ENCODE results near the gene IP6K3.
A peak's percentile ranks its signal among the peaks of the same experiment; 100 is the strongest.

Gene IP6K3

GRCh38 chr6:33779895-33780294 is 33.2 kb upstream of the IP6K3 start:
- Histone ChIP-seq H4K91ac (ENCODE audit: low read depth, low read length, poor library complexity) (no peak overlapping the region), H2BK12ac (ENCODE audit: low read length) (no peak overlapping the region), H2AK5ac (ENCODE audit: low read depth, low read length) (peak overlapping the region; percentile 4), H4K8ac (ENCODE audit: low read depth, low read length) (no peak overlapping the region), H3K36me3 (replicated peaks in 1 of 2; ENCODE audit: control insufficient read depth in 2 of 2, insufficient read depth in 2 of 2, low read length in 2 of 2) (peaks cover 53 to 91% of the 10 kb centered on the region in 2 donors), H3K4me1 (ENCODE audit: control insufficient read depth in 2 of 2, insufficient read depth in 1 of 2, low read depth in 1 of 2, low read length in 2 of 2) (peaks cover 25 to 32% of the 10 kb centered on the region in 2 donors), H3K9ac (ENCODE audit: low read depth, low read length, poor library complexity) (no peak overlapping the region), H3K4ac (ENCODE audit: low read length) (no peak overlapping the region), H2AFZ (ENCODE audit: low read length) (no peak overlapping the region), H3K18ac (ENCODE audit: low read length) (peak overlapping the region; percentile 54), H3K4me3 (ENCODE audit: low read length in 2 of 2) (peak overlapping the region in 1 of 2 donors; percentile 47), H3K27me3 (ENCODE audit: control insufficient read depth in 3 of 3, insufficient read depth in 3 of 3, low read depth in 1 of 3, low read length in 3 of 3) (no peaks in the 10 kb centered on the region), H3K79me1 (ENCODE audit: low read depth, low read length) (no peaks in the 10 kb centered on the region), H3K27ac (replicated peaks; ENCODE audit: low read length) (peak overlapping the region; percentile 1), H2BK120ac (ENCODE audit: low read depth, low read length) (no peak overlapping the region), H3K9me3 (replicated peaks in 1 of 2; ENCODE audit: control insufficient read depth in 2 of 2, insufficient read depth in 1 of 2, low read depth in 1 of 2, low read length in 2 of 2) (no peaks in the 10 kb centered on the region), H2BK5ac (ENCODE audit: low read length) (no peak overlapping the region), H3K4me2 (ENCODE audit: insufficient read depth, low read length, poor library complexity, severe bottlenecking) (no peak overlapping the region), H3K23ac (ENCODE audit: low read depth, low read length, poor library complexity) (no peak overlapping the region), H2BK15ac (ENCODE audit: low read length) (no peak overlapping the region), H3K14ac (ENCODE audit: low read length) (no peak overlapping the region)
- WGBS, 2 donors (ENCODE audit: extremely low coverage in 2 of 2, insufficient read length in 2 of 2, insufficient replicate concordance in 1 of 2): no CpG with 5 or more reads among the region's 14 CpGs
- no peak for DNase-seq (ENCODE audit: low spot score)

DNA sequence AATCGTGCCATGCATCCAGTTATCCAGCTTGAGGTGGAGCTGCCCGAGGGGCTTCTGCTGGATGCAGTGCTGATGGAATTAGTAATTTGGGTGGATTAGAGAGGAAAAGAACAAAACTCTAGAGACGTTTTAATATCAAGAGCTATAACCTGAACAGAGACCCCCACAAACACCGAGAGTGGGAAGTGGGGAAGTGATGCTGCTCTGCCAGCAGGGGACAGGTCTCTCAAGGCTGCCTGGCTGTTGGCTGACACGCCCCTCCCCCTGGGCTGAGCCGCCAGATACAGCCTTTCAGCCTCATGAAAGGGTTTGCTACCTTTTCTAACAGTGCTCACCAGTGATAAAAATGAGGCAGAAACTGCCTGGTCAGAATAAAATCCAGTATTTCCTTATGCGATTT is 32.6 kb upstream of the IP6K3 start:
- Histone ChIP-seq H3K27ac (replicated peaks; ENCODE audit: low read length) (no peak overlapping the region), H3K4me1 (ENCODE audit: control insufficient read depth in 2 of 2, insufficient read depth in 1 of 2, low read depth in 1 of 2, low read length in 2 of 2) (peaks cover 25 to 32% of the 10 kb centered on the region in 2 donors), H3K79me1 (ENCODE audit: low read depth, low read length) (no peaks in the 10 kb centered on the region), H3K36me3 (replicated peaks in 1 of 2; ENCODE audit: control insufficient read depth in 2 of 2, insufficient read depth in 2 of 2, low read length in 2 of 2) (peaks cover 55 to 90% of the 10 kb centered on the region in 2 donors), H3K4me3 (ENCODE audit: low read length in 2 of 2) (no peak overlapping the region), H2BK12ac (ENCODE audit: low read length) (no peak overlapping the region), H3K18ac (ENCODE audit: low read length) (no peak overlapping the region), H2BK5ac (ENCODE audit: low read length) (no peak overlapping the region), H4K8ac (ENCODE audit: low read depth, low read length) (no peak overlapping the region), H3K23ac (ENCODE audit: low read depth, low read length, poor library complexity) (no peak overlapping the region), H2BK15ac (ENCODE audit: low read length) (no peak overlapping the region), H3K4me2 (ENCODE audit: insufficient read depth, low read length, poor library complexity, severe bottlenecking) (no peak overlapping the region), H3K27me3 (ENCODE audit: control insufficient read depth in 3 of 3, insufficient read depth in 3 of 3, low read depth in 1 of 3, low read length in 3 of 3) (no peaks in the 10 kb centered on the region), H3K9me3 (replicated peaks in 1 of 2; ENCODE audit: control insufficient read depth in 2 of 2, insufficient read depth in 1 of 2, low read depth in 1 of 2, low read length in 2 of 2) (no peaks in the 10 kb centered on the region), H2AK5ac (ENCODE audit: low read depth, low read length) (no peak overlapping the region), H4K91ac (ENCODE audit: low read depth, low read length, poor library complexity) (no peak overlapping the region), H3K9ac (ENCODE audit: low read depth, low read length, poor library complexity) (no peak overlapping the region), H2AFZ (ENCODE audit: low read length) (no peak overlapping the region), H3K14ac (ENCODE audit: low read length) (no peak overlapping the region), H2BK120ac (ENCODE audit: low read depth, low read length) (no peak overlapping the region), H3K4ac (ENCODE audit: low read length) (no peak overlapping the region)
- WGBS, 2 donors (ENCODE audit: extremely low coverage in 2 of 2, insufficient read length in 2 of 2, insufficient replicate concordance in 1 of 2): no CpG with 5 or more reads among the region's 7 CpGs
- DNase-seq (ENCODE audit: low spot score): no peak

GRCh38 chr6:33778444-33779121 is 31.9 kb upstream of the IP6K3 start:
- Histone ChIP-seq H3K4me2 (ENCODE audit: insufficient read depth, low read length, poor library complexity, severe bottlenecking) (no peak overlapping the region), H4K91ac (ENCODE audit: low read depth, low read length, poor library complexity) (no peak overlapping the region), H3K14ac (ENCODE audit: low read length) (no peak overlapping the region), H2BK5ac (ENCODE audit: low read length) (no peak overlapping the region), H3K79me1 (ENCODE audit: low read depth, low read length) (no peaks in the 10 kb centered on the region), H2AFZ (ENCODE audit: low read length) (no peak overlapping the region), H3K23ac (ENCODE audit: low read depth, low read length, poor library complexity) (no peak overlapping the region), H3K4ac (ENCODE audit: low read length) (no peak overlapping the region), H3K27me3 (ENCODE audit: control insufficient read depth in 3 of 3, insufficient read depth in 3 of 3, low read depth in 1 of 3, low read length in 3 of 3) (no peaks in the 10 kb centered on the region), H3K9ac (ENCODE audit: low read depth, low read length, poor library complexity) (no peak overlapping the region), H3K4me1 (ENCODE audit: control insufficient read depth in 2 of 2, insufficient read depth in 1 of 2, low read depth in 1 of 2, low read length in 2 of 2) (peaks cover 25 to 32% of the 10 kb centered on the region in 2 donors), H2BK15ac (ENCODE audit: low read length) (no peak overlapping the region), H3K36me3 (replicated peaks in 1 of 2; ENCODE audit: control insufficient read depth in 2 of 2, insufficient read depth in 2 of 2, low read length in 2 of 2) (peaks cover 55 to 88% of the 10 kb centered on the region in 2 donors), H4K8ac (ENCODE audit: low read depth, low read length) (no peak overlapping the region), H2BK120ac (ENCODE audit: low read depth, low read length) (no peak overlapping the region), H3K4me3 (ENCODE audit: low read length in 2 of 2) (no peak overlapping the region), H2AK5ac (ENCODE audit: low read depth, low read length) (no peak overlapping the region), H3K27ac (replicated peaks; ENCODE audit: low read length) (no peak overlapping the region), H3K18ac (ENCODE audit: low read length) (no peak overlapping the region), H2BK12ac (ENCODE audit: low read length) (no peak overlapping the region), H3K9me3 (replicated peaks in 1 of 2; ENCODE audit: control insufficient read depth in 2 of 2, insufficient read depth in 1 of 2, low read depth in 1 of 2, low read length in 2 of 2) (no peaks in the 10 kb centered on the region)
- no CpG with 5 or more reads among the region's 12 CpGs for WGBS, 2 donors (ENCODE audit: extremely low coverage in 2 of 2, insufficient read length in 2 of 2, insufficient replicate concordance in 1 of 2)
- no peak for DNase-seq (ENCODE audit: low spot score)

- peaks cover 54 to 88% of the 10 kb centered on the region in 2 donors for H3K36me3 ChIP-seq (replicated peaks in 1 of 2; ENCODE audit: control insufficient read depth in 2 of 2, insufficient read depth in 2 of 2, low read length in 2 of 2)
- no peak overlapping the region for H2AK5ac ChIP-seq (ENCODE audit: low read depth, low read length)
- H3K79me1 ChIP-seq (ENCODE audit: low read depth, low read length): no peaks in the 10 kb centered on the region
- H4K91ac ChIP-seq (ENCODE audit: low read depth, low read length, poor library complexity): no peak overlapping the region
- H3K4me1 ChIP-seq (ENCODE audit: control insufficient read depth in 2 of 2, insufficient read depth in 1 of 2, low read depth in 1 of 2, low read length in 2 of 2): peaks cover 25 to 32% of the 10 kb centered on the region in 2 donors
- no peaks in the 10 kb centered on the region for H3K27me3 ChIP-seq (ENCODE audit: control insufficient read depth in 3 of 3, insufficient read depth in 3 of 3, low read depth in 1 of 3, low read length in 3 of 3)
- WGBS, 2 donors (ENCODE audit: extremely low coverage in 2 of 2, insufficient read length in 2 of 2, insufficient replicate concordance in 1 of 2): no CpG with 5 or more reads among the region's 25 CpGs
- H3K18ac ChIP-seq (ENCODE audit: low read length): no peak overlapping the region
- H3K4ac ChIP-seq (ENCODE audit: low read length): no peak overlapping the region
- no peak overlapping the region for H3K27ac ChIP-seq (replicated peaks; ENCODE audit: low read length)
- no peak overlapping the region for H3K23ac ChIP-seq (ENCODE audit: low read depth, low read length, poor library complexity)
- no peak overlapping the region for H3K14ac ChIP-seq (ENCODE audit: low read length)
- no peak overlapping the region for H2BK120ac ChIP-seq (ENCODE audit: low read depth, low read length)
- no peak overlapping the region for H3K4me2 ChIP-seq (ENCODE audit: insufficient read depth, low read length, poor library complexity, severe bottlenecking)
- no peak overlapping the region for H2BK5ac ChIP-seq (ENCODE audit: low read length)
- H2BK15ac ChIP-seq (ENCODE audit: low read length): no peak overlapping the region
- no peak overlapping the region for H3K4me3 ChIP-seq (ENCODE audit: low read length in 2 of 2)
- no peak overlapping the region for H4K8ac ChIP-seq (ENCODE audit: low read depth, low read length)
- H3K9me3 ChIP-seq (replicated peaks in 1 of 2; ENCODE audit: control insufficient read depth in 2 of 2, insufficient read depth in 1 of 2, low read depth in 1 of 2, low read length in 2 of 2): no peaks in the 10 kb centered on the region
- no peak overlapping the region for H3K9ac ChIP-seq (ENCODE audit: low read depth, low read length, poor library complexity)
- H2AFZ ChIP-seq (ENCODE audit: low read length): no peak overlapping the region
- DNase-seq (ENCODE audit: low spot score): no peak
- H2BK12ac ChIP-seq (ENCODE audit: low read length): no peak overlapping the region
These were observed 31.0 kb upstream of the IP6K3 start for GRCh38 chr6:33777398-33778388.
